Measurements from ENCODE around the gene GSTK1. TPM values are rescaled to one million over a fixed set of nuclear protein-coding genes. Genes with fewer than 3 reads are reported as not detected.
"Not testable (repeated sequence)": the region's sequence is repeated elsewhere in the genome, so short reads cannot be mapped to it uniquely, and the experiment has no call there.

Gene GSTK1
- total RNA-seq, 1 experiment from 2014 or later = 35.6 TPM

GRCh38 chr7:143247372-143247771 lies 15.9 kb upstream of the GSTK1 start:
- H3K9me3 ChIP-seq (replicated peaks) = no peaks in the 10 kb centered on the region
- H3K36me3 ChIP-seq = no peaks in the 10 kb centered on the region
- no peak for DNase-seq
- no peak overlapping the region for H3K4me3 ChIP-seq
- no peaks in the 10 kb centered on the region for H3K4me1 ChIP-seq
- no peaks in the 10 kb centered on the region for H3K27me3 ChIP-seq
- H3K27ac ChIP-seq = no peak overlapping the region

DNA sequence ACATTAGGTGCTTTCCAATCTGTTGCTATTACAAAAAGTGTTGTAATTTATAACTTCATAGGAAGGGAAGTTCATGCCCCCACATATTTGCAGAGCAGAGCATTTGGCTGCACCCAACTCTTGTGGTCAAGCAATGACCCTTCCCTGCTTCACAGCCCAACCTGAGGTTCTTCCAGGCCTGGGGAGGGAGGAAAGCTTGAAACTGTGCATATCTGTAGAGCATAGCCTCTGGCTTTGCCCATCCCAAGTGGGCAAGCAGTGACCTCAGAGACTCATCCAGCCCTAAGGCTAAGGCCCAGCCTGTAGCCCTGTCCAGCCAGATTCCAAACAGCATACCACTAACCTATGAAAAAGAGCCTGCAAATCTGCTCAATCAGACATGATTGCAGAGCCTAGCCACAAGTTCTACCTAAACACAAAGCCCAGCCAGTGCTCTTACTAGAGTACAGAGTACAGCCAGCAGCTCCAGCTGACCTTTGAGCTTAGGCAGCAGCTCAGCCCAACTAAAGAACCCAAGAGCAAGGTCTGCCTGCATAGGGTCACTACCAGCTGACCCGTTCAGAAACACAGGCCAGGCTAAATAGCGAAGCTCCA lies 14.4 kb upstream of the GSTK1 start:
- Histone ChIP-seq H3K4me1 (no peaks in the 10 kb centered on the region), H3K9me3 (replicated peaks) (no peaks in the 10 kb centered on the region), H3K4me3 (no peak overlapping the region), H3K27ac (no peak overlapping the region), H3K36me3 (no peaks in the 10 kb centered on the region), H3K27me3 (no peaks in the 10 kb centered on the region)
- DNase-seq = no peak

DNA sequence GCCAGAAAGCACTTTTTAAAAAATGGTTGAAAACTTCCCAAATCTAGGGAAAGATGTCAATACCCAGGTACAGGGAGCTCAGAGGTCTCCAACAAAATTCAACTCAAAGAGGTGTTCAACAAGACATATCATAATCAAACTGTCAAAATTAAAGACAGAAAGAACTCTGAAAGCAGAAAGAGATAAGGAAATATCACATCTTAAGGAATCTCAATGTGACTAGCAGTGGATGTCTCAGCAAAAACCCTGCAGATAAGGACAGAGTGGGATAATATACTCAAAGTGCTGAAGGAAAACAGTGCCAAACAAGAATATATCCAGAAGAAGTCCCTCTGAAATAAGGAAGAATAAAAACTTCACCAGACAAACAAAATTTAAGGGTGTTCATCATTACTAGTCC lies 13.0 kb upstream of the GSTK1 start:
- H3K9me3 ChIP-seq (replicated peaks) = no peaks in the 10 kb centered on the region
- H3K4me3 ChIP-seq = no peak overlapping the region
- no peaks in the 10 kb centered on the region for H3K36me3 ChIP-seq
- H3K27ac ChIP-seq = no peak overlapping the region
- no peak for DNase-seq
- no peaks in the 10 kb centered on the region for H3K4me1 ChIP-seq
- H3K27me3 ChIP-seq = no peaks in the 10 kb centered on the region

DNA sequence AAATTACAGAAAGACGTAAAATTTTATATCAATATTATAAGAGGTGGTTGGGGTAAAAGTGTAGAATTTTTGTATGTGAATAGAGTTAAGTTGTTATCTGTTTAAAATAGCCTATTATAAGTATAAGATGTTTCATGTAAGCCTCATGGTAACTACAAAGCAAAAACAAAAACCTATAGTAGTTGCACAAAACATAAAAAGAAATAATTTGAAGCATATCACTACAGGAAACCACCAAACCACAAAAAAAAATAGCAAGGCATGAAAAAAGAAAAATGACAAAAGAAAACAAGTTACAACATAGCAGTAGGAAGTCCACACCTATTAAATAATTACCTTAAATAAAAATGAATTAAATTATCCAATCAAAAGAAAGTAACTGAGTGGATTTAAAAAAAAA lies 12.4 kb upstream of the GSTK1 start:
- H3K9me3 ChIP-seq (replicated peaks) = no peaks in the 10 kb centered on the region
- H3K27me3 ChIP-seq = no peaks in the 10 kb centered on the region
- no peaks in the 10 kb centered on the region for H3K36me3 ChIP-seq
- no peak overlapping the region for H3K4me3 ChIP-seq
- no peaks in the 10 kb centered on the region for H3K4me1 ChIP-seq
- no peak overlapping the region for H3K27ac ChIP-seq
- no peak for DNase-seq

DNA sequence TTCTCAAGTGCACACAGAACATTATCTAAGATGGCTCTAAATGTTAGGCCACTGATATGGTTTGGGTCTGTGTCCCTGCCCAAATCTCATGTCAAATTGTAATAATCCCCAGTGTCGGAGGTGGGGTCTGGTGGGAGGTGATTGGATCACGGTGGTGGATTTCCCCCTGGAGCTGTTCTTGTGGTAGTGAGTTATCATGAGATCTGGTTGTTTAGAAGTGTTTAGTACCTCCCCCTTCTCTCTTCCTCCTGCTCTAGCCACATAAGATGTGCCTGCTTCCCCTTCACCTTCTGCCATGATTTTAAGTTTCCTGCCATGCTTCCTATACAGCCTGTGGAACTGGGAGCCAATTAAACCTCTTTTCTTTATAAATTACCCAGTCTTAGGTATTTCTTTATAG lies 11.2 kb upstream of the GSTK1 start:
- DNase-seq = no peak
- Histone ChIP-seq H3K9me3 (replicated peaks) (no peaks in the 10 kb centered on the region), H3K27ac (no peak overlapping the region), H3K27me3 (no peaks in the 10 kb centered on the region), H3K4me1 (no peaks in the 10 kb centered on the region), H3K4me3 (no peak overlapping the region), H3K36me3 (no peaks in the 10 kb centered on the region)

- Histone ChIP-seq H3K27ac (no peak overlapping the region), H3K36me3 (no peaks in the 10 kb centered on the region), H3K4me3 (no peak overlapping the region), H3K4me1 (no peaks in the 10 kb centered on the region), H3K9me3 (replicated peaks) (no peaks in the 10 kb centered on the region), H3K27me3 (no peaks in the 10 kb centered on the region)
- DNase-seq = no peak
These were observed 7.7 kb upstream of the GSTK1 start for GRCh38 chr7:143255564-143255963.

DNA sequence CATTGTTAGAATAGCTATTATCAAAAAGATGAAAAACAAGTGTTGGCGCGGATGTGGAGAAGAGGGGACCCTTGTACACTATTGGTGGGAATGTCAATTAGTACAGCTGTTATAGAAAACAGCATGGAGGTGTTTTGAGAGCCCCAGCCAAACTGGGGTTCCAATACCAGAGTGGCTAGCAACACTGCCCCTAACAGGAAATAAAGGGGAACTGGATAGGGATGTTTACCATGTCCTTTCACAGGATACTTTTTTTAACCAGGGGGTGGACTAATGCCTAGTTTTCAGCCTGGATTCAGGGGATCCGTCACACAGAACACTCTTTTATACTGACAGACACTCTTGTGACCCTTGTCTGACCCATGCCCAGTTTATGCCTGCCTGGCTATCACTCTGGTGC lies 6.9 kb upstream of the GSTK1 start:
- Histone ChIP-seq H3K4me3 (no peak overlapping the region), H3K4me1 (no peaks in the 10 kb centered on the region), H3K27ac (no peak overlapping the region), H3K9me3 (replicated peaks) (no peaks in the 10 kb centered on the region), H3K36me3 (no peaks in the 10 kb centered on the region), H3K27me3 (no peaks in the 10 kb centered on the region)
- no peak for DNase-seq

DNA sequence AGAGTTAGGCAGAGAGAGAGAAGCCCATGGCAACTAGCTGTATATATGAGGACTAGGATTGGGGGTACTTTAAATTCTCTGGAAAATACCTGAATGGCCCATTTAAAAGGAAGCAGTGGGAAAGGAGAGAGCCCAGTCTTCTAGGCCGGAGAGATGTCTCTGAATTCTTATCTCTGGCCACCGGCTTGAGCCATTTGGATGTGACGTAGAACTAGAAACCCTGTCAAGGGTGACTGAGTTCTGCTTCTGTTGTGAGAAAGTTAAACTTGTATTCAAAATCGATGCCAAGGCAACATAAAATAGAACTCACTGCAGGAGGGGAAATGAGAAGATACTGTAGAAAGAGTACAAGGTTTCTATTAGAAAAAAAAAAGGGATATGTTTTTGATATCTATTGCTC lies 6.3 kb upstream of the GSTK1 start:
- Histone ChIP-seq H3K27ac (no peak overlapping the region), H3K36me3 (no peaks in the 10 kb centered on the region), H3K4me1 (no peaks in the 10 kb centered on the region), H3K27me3 (no peaks in the 10 kb centered on the region), H3K9me3 (replicated peaks) (no peaks in the 10 kb centered on the region), H3K4me3 (no peak overlapping the region)
- DNase-seq = no peak

- no peaks in the 10 kb centered on the region for H3K9me3 ChIP-seq (replicated peaks)
- H3K4me3 ChIP-seq = no peak overlapping the region
- no peaks in the 10 kb centered on the region for H3K4me1 ChIP-seq
- DNase-seq = no peak
- no peaks in the 10 kb centered on the region for H3K27me3 ChIP-seq
- no peaks in the 10 kb centered on the region for H3K36me3 ChIP-seq
- no peak overlapping the region for H3K27ac ChIP-seq
These were observed 5.7 kb upstream of the GSTK1 start for GRCh38 chr7:143257501-143257900.

GRCh38 chr7:143258831-143259230 lies 4.4 kb upstream of the GSTK1 start:
- no peaks in the 10 kb centered on the region for H3K9me3 ChIP-seq (replicated peaks)
- H3K36me3 ChIP-seq = no peaks in the 10 kb centered on the region
- H3K27me3 ChIP-seq = no peaks in the 10 kb centered on the region
- H3K4me1 ChIP-seq = no peaks in the 10 kb centered on the region
- H3K27ac ChIP-seq = no peak overlapping the region
- DNase-seq = no peak
- no peak overlapping the region for H3K4me3 ChIP-seq

GRCh38 chr7:143259765-143260164 lies 3.5 kb upstream of the GSTK1 start:
- Histone ChIP-seq H3K27me3 (no peaks in the 10 kb centered on the region), H3K4me3 (no peak overlapping the region), H3K9me3 (replicated peaks) (no peaks in the 10 kb centered on the region), H3K4me1 (no peaks in the 10 kb centered on the region), H3K27ac (no peak overlapping the region), H3K36me3 (no peaks in the 10 kb centered on the region)
- no peak for DNase-seq

DNA sequence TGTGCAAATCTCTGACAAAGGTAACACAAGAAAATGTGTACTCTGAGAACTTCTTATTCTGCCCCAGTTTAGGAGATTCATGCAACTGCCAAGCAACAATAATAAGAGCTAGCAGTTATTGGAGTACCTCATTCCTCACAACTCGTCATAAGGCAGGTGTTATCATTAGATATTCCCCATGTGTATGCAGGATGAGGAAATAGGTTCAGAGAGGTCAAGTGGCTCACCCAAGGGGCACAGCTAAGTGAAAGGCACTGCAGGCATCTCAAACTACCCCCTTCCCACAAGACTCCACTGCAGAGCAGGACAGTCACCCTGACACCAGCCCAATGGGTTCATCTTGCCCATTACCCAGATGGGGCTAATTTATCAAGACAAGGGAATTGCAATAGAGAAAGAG lies 1.3 kb upstream of the GSTK1 start:
- Histone ChIP-seq H3K36me3 (no peaks in the 10 kb centered on the region), H3K27ac (no peak overlapping the region), H3K9me3 (replicated peaks) (no peaks in the 10 kb centered on the region), H3K27me3 (no peaks in the 10 kb centered on the region), H3K4me3 (no peak overlapping the region), H3K4me1 (no peaks in the 10 kb centered on the region; the same call in 1 of the 2 replicates)
- no peak for DNase-seq

GRCh38 chr7:143264196-143264568 lies 941 bp downstream of the GSTK1 start:
- H3K9me3 ChIP-seq (replicated peaks); H3K36me3 ChIP-seq; H3K27me3 ChIP-seq; H3K27ac ChIP-seq; DNase-seq; H3K4me1 ChIP-seq: not testable (repeated sequence)
- H3K4me3 ChIP-seq = peak overlapping the region; percentile 86

DNA sequence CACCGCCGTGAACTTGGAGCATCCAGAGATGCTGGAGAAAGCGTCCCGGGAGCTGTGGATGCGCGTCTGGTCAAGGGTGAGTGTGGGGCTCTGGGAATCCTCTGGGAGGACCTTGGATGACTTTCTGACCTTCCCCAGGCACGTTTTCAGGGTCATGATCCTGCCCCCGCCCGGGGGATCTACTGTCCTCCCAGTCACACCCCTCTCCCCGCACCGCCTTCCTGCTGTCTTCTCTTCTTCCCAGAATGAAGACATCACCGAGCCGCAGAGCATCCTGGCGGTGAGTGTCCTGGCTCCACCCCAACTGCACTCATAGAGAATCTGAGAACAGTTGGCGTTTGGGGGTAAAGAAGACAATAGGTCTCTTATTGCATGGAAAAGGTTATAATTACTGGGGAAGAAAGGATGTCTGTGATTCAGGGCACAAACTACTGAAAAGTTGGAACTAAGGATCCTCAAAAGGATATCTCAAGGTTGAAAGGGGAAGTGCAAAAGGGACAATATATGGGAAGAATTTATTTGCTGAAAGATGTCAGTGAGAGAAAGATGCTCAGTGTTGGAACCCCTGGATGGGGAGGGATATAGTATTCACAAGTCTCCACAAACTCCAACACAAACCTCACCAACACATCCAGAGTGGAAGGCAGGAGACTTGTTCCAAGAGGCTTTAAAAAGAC lies 1.9 kb downstream of the GSTK1 start:
- DNase-seq = peak in 1 of 2 experiments; percentile 41
- no peaks in the 10 kb centered on the region for H3K27me3 ChIP-seq
- no peaks in the 10 kb centered on the region; the same call in 1 of the 2 replicates for H3K4me1 ChIP-seq
- H3K4me3 ChIP-seq = no peak overlapping the region
- peaks cover 4% of the 10 kb centered on the region; the same call in 1 of the 2 replicates for H3K36me3 ChIP-seq
- H3K9me3 ChIP-seq (replicated peaks) = no peaks in the 10 kb centered on the region
- H3K27ac ChIP-seq = 0 out of 2 replicates have a peak overlapping the region, but pooled peaks have one; percentile 11

DNA sequence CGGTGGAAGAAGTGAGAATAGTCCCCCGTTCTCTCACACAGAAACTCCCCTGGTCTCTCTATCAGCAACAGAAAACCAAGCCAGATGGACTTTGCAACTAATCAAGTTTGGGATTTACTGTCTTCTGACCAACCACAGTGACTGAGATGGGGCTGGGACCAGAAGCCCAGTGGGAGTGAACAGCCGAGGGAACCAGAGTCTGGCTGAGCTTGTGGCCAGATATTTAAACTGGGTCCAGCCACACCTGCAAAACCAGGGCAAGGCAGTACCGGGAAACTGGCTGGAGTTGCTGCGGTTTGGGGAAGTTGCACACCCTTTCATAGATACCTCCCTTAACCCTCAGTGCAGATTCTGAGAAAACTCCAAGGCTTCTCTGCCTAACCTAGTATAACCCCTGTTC lies 6.0 kb downstream of the GSTK1 start:
- no peaks in the 10 kb centered on the region for H3K9me3 ChIP-seq (replicated peaks)
- DNase-seq = no peak
- H3K27ac ChIP-seq = no peak overlapping the region
- no peak overlapping the region for H3K4me3 ChIP-seq
- peaks cover 4% of the 10 kb centered on the region; the same call in 1 of the 2 replicates for H3K36me3 ChIP-seq
- H3K27me3 ChIP-seq = no peaks in the 10 kb centered on the region
- no peaks in the 10 kb centered on the region; the same call in 1 of the 2 replicates for H3K4me1 ChIP-seq

- Histone ChIP-seq H3K4me3 (no peak overlapping the region), H3K9me3 (replicated peaks) (no peaks in the 10 kb centered on the region), H3K4me1 (no peaks in the 10 kb centered on the region), H3K27me3 (no peaks in the 10 kb centered on the region), H3K36me3 (peaks cover 4% of the 10 kb centered on the region; the same call in 1 of the 2 replicates), H3K27ac (no peak overlapping the region)
- DNase-seq = no peak
These were observed 8.0 kb downstream of the GSTK1 start for GRCh38 chr7:143271240-143271639.

Data from SJCRH30 (cell line).